ENCODE measurements around the gene CD28.

GRCh38 chr2:203710226-203710625 lies 3.8 kb downstream of the CD28 start:
- TF ChIP-seq CTCF (IDR thresholded peaks at IDR 0.05; ENCODE audit: extremely low read depth in 1 of 2, insufficient read depth in 1 of 2, low read depth in 1 of 2, low read length in 2 of 2) (no peak), POLR2AphosphoS5 (IDR thresholded peaks at IDR 0.05; ENCODE audit: insufficient read depth, low read depth, low read length) (no peak), EZH2 (IDR thresholded peaks at IDR 0.05; ENCODE audit: borderline replicate concordance, low read depth, low read length, severe bottlenecking) (no peak), POLR2A (IDR thresholded peaks at IDR 0.05; ENCODE audit: low read depth, low read length) (no peak), GATA2 (IDR thresholded peaks at IDR 0.05; ENCODE audit: insufficient read depth, insufficient read length, low read depth, low read length) (no peak), FOS (IDR thresholded peaks at IDR 0.05; ENCODE audit: borderline replicate concordance, insufficient read depth, low read length) (no peak)
